HT1080 (cell line): ENCODE measurements around the gene SNAP91. TPM values are rescaled to one million over a fixed set of nuclear protein-coding genes. Genes with fewer than 3 reads are reported as not detected.
"Not testable (repeated sequence)": the region's sequence is repeated elsewhere in the genome, so short reads cannot be mapped to it uniquely, and the experiment has no call there.

ENCODE experiments used
- DNase-seq: peaks from one replicate; pipeline ENCODE4 v3.0.0-alpha.2; 2015; ENCODE audit warnings: low read depth
- total RNA-seq: library from RNA; depleted of rRNA; stranded (reverse); fragments of >200 nt; shearing (Covaris generic); gene quantifications from 2 replicates; pipeline ENCODE4 v1.2.3, GENCODE V29; 2014; rRNA removed

The SNAP91 gene
- total RNA-seq, 1 experiment from 2014 or later = 0.24 TPM

DNA sequence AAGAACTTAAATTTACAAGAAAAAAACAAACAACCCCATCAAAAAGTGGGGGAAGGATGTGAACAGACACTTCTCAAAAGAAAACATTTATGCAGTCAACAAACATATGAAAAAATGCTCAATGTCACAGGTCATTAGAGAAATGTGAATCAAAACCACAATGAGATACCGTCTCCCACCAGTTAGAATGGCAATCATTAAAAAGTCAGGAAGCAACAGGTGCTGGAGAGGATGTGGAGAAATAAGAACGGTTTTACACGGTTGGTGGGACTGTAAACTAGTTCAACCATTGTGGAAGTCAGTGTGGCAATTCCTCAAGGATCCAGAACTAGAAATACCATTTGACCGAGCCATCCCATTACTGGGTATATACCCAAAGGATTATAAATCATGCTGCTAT is 157.2 kb downstream of the SNAP91 start:
- not testable (repeated sequence) for DNase-seq

DNA sequence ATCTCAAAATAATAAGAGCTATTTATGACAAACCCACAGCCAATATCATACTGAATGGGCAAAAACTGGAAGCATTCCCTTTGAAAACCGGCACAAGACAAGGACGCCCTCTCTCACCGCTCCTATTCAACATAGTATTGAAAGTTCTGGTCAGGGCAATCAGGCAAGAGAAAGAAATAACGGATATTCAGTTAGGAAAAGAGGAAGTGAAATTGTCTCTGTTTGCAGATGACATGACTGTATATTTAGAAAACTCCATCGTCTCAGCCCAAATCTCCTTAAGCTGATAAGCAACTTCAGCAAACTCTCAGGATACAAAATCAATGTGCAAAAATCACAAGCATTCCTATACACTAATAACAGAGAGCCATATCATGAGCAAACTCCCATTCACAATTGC is 158.4 kb downstream of the SNAP91 start:
- not testable (repeated sequence) for DNase-seq

DNA sequence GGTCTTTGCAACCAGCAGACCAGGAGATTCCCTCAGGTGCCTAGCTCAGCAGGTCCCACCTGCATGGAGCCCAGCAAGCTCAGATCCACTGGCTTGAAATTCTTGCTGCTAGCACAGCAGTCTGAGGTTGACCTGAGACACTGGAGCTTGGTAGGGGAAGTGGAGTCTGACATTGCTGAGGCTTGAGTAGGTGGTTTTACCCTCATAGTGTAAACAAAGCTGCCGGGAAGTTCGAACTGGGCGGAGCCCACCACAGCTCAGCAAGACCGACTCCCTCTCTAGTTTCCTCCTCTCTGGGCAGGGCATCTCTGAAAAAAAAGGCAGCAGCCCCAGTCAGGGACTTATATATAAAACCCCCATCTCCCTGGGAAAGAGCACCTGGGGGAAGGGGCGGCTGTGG is 162.3 kb downstream of the SNAP91 start:
- DNase-seq = peak; percentile 49

DNA sequence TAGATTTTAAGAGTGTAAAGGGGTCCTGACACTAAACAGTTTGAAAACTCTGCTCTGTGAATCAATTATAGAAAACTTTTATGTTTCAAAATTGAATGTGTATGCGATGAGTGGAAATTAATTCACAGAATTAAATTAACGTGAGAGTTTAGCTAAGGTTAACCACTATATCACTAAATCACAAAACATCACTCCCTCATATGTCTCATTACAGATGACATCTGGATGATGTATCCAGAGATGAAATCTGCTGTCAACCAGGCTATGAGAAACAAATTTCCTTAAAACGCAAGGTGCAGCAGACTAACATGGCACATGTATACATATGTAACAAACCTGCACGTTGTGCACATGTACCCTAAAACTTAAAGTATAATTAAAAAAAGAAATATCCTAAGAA is 169.2 kb downstream of the SNAP91 start:
- DNase-seq = no peak

DNA sequence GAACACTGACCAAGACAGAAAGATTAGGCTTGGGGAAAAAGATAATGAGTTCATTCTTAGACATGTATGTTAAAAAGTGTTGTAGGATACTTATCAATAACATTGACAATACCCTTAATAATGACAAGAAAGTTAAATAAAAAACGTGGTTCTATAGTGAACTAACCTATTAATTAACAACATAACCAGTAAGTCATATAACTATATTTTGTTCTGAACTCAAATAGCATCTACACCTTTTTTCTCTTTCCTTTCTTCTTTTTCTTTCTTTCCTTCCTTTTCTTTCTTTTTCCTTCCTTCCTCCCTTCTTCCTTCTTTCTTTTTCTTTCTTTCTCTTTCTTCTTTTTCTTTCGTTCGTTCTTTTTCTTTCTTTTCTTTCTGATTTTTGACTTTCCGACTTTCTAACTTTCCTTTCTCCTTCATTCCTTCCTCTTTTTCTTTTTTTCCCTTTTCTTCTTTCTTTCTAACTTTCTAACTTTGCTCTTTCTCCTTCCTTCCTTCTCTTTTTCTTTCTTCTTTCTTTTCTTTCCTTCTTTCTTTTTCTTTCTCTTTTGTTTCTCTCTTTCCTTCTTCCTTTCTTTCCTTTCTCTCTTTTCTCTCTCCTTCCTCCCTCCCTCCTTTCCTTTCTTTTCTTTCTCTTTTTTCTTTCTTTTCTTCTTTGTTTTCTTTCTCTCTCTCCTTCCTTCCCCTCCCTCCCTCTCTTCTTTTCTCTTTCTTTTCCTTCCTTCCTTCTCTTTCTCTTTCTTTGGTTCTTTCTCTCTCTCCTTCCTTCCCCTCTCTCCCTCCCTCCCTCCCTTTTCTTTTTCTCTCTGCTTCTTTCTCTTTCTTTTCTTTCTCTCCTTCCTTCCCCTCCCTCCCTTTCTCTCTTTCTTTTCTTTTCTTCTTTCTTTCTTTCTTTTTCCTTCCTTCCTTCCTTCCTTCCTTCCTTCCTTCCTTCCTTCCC is 172.0 kb downstream of the SNAP91 start:
- DNase-seq = no peak

DNA sequence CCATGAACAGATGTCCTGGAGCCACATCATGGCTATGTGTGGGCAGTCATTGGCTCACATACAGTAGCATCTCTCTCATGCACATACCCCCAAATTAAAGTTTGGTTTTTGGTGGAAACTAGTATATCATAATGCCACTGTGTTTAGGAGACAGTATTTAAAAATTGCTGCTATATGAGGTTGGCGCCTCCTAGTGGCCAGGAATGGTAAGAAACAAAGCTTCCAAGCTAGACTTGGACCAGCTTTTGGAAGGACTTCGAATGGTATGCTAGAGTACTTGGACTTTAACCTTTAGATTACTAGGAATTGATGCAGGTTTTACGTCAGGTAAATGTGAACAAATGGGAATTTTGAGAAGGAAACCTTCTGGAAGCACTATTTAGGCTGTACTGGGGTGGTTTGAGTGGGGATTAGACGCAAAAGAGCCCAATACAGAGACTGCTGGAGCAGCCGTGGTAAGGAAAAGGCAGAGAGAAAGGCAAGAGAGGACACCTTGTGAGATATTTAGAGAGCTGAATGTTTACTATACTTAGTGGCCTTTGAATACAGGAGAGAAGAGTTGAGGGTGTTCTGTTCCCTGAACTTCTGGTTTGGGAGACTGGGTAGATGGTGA is 172.8 kb downstream of the SNAP91 start:
- peak; percentile 39 for DNase-seq

DNA sequence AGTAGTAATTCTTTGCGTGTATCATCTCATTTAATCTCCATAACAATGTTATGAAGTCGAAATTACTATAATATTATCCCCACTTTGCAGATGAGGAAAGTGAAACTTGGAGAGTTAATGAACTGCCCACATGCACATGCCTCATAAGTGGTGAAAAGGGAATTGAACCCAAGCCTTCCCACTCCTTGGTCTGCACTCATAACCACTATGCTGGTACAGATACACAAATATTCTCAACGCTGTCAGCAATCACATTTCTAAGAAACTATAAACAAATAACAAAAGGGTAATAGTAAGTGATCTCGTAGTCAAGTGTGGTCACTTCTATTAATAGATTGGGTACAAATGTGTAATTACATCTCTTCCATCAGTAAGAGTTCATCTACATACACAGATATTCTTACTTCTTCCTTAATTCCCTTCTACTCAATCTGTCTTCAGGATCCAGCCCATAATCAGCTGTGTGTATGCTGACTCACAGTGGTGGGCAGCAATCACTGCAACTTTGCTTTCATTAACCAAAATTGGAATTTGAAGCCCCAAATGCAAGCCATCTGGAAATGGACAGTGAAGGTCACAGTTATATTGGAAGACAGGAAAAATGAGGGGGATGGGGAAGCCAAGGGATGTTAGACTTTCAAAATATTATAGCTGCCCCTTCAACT is 190.0 kb downstream of the SNAP91 start:
- peak; percentile 13 for DNase-seq

DNA sequence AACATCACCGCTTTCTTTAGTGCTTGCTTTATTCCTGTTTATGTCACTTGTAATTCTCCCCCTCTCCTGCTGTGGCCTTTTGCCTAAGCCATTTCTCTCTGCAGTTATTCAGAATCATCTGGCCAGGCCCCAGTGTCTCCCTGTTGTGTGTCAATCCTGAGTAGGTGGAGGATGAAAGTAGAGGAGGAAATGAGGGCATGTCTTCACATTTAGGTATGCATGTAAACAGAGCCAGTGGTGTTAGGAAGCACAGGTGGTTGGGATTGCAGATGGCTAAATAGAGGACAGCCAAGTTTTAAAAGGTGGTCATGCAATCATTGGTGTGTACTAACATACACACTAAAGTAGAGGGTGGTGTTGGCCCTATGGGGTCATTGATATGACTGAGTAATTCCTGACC is 191.4 kb downstream of the SNAP91 start:
- no peak for DNase-seq

DNA sequence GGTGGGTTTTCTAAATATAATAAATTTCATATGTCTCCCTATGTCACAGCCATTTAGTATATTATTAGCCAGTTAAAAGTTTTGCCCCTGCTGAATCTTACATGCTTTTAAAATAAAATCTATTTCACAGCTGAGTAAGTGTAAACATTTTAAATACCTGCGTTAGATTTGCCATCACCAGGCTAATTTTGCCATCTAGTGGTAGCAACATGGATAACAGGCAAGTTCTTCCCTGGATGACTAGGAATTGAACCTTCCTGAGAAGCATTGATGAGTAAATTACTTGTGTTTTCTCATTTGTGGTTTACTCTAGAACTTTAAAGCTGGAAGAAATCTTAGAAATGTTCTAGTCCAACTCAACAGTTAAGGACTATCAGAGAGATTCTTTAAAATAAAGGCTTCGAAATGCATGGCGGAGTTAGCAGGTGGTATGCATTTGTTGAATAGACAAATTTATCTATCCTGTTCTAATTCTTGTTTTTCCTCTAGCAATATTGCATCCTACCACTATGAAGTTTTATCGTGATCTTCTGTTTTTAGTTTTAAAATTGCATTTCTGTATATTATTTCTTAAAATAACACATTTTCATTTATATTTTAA is 193.9 kb downstream of the SNAP91 start:
- DNase-seq = peak; percentile 49

DNA sequence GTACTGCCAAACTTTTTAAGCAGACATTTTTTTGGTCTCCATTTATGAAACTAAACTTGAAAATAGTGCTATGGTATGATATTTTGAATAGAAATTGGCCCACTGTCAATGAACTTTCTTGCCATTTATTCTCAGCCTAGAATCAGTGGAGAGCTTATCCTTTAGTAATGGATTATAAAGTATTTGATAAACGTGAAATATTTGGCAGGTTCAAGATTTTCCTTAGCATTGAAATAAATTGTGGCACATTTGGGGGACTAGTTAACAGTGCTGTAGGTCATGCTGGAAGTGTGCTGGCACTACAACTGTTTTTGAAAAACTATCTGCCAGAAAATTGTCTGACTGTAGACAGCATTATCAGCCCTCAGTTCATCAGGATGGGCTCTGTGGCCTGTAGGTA is 194.4 kb downstream of the SNAP91 start:
- no peak for DNase-seq

DNA sequence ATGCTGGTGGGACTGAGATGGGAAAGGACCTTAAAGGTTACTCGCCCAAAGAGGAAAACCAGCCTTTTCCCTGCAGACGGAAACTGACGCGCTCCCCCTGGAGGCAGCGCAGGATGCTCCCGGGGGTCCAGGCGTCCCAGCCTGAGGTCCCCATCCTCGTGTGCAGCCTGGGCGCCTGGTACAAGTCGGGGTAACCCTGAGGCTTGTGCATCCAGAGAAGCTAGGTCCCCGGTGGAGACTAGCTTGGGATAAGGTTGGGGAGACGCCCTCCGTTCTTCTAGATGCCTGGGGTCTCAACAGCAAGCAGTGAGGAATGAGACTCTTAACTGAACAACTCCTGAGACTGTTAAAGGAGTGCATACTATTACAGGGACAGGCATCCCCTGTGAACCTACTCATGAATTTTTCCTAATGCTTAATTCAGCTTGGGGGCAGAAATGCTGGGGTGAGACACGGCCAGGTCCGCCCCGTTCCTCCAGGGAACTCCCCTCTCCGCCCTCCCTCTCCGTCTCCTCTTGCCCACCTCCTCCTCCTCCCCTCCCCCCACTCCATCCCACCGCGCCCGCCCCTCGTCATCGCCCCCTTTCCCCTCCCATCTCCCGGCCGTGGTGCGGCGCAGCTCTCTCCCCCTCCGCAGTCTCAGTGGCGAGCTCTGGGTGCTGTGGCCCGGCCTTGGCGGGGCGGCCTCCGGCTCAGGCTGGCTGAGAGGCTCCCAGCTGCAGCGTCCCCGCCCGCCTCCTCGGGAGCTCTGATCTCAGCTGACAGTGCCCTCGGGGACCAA is 196.8 kb downstream of the SNAP91 start, which contains the start of gene PRSS35:
Gene PRSS35, plus strand, starts transcription at position 634 of the 781 bp plus-strand sequence. CDS start 10,908 bp downstream, outside the sequence.
- DNase-seq = peak; percentile 65

DNA sequence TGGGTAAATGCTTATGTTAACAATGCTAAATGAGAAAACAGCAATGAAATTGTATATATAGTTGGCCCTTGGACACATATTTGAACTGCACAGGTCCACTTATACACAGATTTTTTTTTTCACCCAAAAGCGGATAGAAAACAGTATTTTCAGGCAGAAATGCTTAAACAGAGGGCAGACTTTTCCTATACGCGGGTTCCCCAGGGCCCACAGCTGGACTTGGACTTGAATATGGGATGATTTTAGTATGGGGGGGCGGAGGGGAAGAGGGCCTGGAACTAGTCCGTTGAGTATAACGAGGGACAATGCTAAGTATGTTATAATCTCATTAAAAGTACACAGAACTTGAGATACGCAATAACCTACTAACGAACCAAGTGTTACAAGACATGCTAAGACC is 197.6 kb downstream of the SNAP91 start:
- no peak for DNase-seq

DNA sequence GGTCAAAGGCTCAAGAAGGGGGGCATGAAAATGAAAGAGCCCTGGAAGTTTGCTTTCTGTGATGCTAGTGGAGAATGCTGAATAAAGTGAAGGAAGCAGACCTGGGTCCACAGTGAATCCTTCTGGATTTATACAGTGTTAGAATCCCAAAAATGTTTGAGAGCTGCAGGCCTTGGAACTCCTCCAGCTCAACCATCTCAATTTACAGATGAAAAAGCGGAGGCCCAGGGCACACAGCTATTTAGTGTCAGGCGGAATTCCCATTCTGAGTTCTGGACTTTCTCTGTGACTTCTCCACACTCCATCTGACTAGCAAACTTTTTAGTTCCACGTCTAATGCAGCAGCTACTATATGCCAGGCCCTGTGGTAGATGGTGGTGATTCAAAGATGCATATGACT is 198.1 kb downstream of the SNAP91 start:
- no peak for DNase-seq

DNA sequence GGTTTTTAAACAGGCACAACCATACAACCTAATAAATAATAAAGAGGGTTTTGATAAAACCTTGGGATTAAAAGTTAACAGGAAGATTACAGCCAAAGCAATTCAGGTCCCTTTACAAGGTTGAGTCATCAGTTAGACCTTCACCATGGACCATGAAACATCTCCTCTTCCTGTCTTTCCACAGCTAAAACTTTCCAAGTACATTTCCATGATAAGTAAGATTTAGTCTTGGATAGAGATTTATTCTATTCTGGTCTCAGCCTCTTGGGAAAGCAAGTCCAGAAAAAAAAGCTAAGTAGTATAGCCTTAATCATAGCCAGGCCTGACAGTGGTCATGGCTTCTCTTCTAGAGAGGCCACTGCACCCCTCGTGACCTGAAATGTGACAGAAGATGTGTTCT is 199.5 kb downstream of the SNAP91 start:
- peak; percentile 34 for DNase-seq

DNA sequence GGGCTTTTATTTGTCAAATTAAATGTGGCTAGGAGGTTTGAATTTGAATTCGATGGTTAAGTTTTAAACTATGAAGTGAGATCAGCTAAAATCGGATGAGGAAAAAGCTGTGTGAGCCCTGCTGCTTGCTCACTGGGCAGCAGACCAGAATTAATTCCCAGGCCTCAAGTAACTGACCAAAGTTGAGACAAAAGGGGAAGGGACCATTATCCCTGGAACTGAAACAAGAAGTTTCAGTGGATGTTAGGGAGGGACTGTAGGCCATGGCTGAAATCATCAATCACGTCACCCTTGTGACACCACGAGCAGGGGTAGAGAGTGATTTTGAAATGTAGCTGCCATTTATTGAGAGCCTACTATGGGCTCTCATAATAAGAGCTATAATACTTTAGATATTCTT is 203.5 kb downstream of the SNAP91 start:
- DNase-seq = no peak

Other genes with a start within 250 kb of the SNAP91 start
- gene PRSS35, start 196.6 kb downstream of the SNAP91 start, total RNA-seq = 0.69 and 0.70 TPM in 2 replicates
- gene RIPPLY2, start 144.3 kb upstream of the SNAP91 start, total RNA-seq = not detected in 2 replicates
- 9.4 and 14.9 TPM in 2 replicates for gene CYB5R4, start 150.6 kb upstream of the SNAP91 start, total RNA-seq